ENCODE results near the gene CATSPERE.
"Not testable (repeated sequence)": the region's sequence is repeated elsewhere in the genome, so short reads cannot be mapped to it uniquely, and the experiment has no call there.

The CATSPERE gene

GRCh38 chr1:244497805-244498204 lies 36.7 kb downstream of the CATSPERE start:
- no peak for TF ChIP-seq CTCF (IDR thresholded peaks at IDR 0.05; ENCODE audit: insufficient read depth, missing control alignments)
- no peak for FAIRE-seq

GRCh38 chr1:244499484-244499883 lies 38.4 kb downstream of the CATSPERE start:
- not testable (repeated sequence) for FAIRE-seq; DNase-seq (ENCODE audit: insufficient read length, low spot score)

More at GRCh38 chr1:244497805-244498204, 36.7 kb downstream of the CATSPERE start:
- no peak for DNase-seq (ENCODE audit: insufficient read length, low spot score)

GRCh38 chr1:244500515-244500914 lies 39.4 kb downstream of the CATSPERE start:
- not testable (repeated sequence) for FAIRE-seq; DNase-seq (ENCODE audit: insufficient read length, low spot score)

GRCh38 chr1:244502630-244503029 lies 41.6 kb downstream of the CATSPERE start:
- FAIRE-seq = no peak
- TF ChIP-seq CTCF (IDR thresholded peaks at IDR 0.05; ENCODE audit: insufficient read depth, missing control alignments) = no peak
- no peak for DNase-seq (ENCODE audit: insufficient read length, low spot score)

- no peak for DNase-seq (ENCODE audit: insufficient read length, low spot score)
- TF ChIP-seq CTCF (IDR thresholded peaks at IDR 0.05; ENCODE audit: insufficient read depth, missing control alignments) = no peak
- no peak for FAIRE-seq
Measured at GRCh38 chr1:244513493-244513892, 52.4 kb downstream of the CATSPERE start.

GRCh38 chr1:244515680-244516079 lies 54.6 kb downstream of the CATSPERE start:
- no peak for DNase-seq (ENCODE audit: insufficient read length, low spot score)
- no peak for FAIRE-seq
- no peak for TF ChIP-seq CTCF (IDR thresholded peaks at IDR 0.05; ENCODE audit: insufficient read depth, missing control alignments)

DNA sequence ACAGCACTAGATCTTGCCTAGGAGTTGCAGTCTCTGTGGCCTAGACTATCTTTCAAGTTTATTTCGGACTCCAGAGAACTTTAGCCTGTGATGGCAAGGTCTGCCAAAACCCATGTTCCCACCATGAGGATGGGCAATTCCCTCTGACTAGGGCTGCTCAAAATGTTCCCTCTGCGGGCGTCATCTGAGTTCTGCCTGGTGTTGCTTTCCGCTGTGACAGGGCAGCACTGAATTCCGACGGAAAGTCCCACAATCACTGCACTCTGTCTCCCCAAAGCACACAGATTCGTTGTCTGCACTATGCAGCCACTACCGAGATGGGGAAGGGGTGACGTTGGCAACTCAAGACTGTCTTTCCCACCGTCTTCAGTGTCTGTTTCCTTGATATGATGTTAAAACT lies 75.2 kb downstream of the CATSPERE start:
- DNase-seq (ENCODE audit: insufficient read length, low spot score) (no peak), FAIRE-seq (no peak)

DNA sequence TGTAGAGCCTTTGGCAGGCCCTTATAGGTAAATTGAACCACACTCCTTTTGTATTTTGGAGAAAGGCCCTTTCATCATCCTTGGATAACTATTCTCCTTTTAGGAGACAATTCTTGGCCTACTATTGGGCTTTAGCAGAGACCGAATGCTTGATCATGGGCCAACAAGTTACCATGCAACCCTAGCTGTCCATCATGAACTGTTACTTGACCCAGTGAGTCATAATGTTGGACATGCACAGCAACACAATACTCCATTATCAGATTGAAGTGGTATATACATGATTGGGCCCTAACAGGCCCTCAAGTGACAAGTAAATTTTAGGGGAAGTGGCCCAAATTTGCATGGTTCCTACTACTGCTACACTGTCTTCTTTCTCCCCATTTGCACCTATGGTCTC lies 84.4 kb downstream of the CATSPERE start:
- FAIRE-seq (no peak), DNase-seq (ENCODE audit: insufficient read length, low spot score) (no peak)
- TF ChIP-seq CTCF (IDR thresholded peaks at IDR 0.05; ENCODE audit: insufficient read depth, missing control alignments) = no peak

More for the DNA sequence above, 75.2 kb downstream of the CATSPERE start:
- TF ChIP-seq CTCF (IDR thresholded peaks at IDR 0.05; ENCODE audit: insufficient read depth, missing control alignments) = no peak

All from D721Med (cell line).